GM19438 (cell line): ENCODE measurements around the gene SHB.
A peak's percentile ranks its signal among the peaks of the same experiment; 100 is the strongest.

ENCODE experiments used
- ATAC-seq: cut with Tn5 transposase; IDR thresholded peaks from one replicate; pipeline ENCODE4 v1.9.1; 2021; ENCODE audit warnings: low read depth; ENCODE audit not compliant: unreplicated experiment

The SHB gene

DNA sequence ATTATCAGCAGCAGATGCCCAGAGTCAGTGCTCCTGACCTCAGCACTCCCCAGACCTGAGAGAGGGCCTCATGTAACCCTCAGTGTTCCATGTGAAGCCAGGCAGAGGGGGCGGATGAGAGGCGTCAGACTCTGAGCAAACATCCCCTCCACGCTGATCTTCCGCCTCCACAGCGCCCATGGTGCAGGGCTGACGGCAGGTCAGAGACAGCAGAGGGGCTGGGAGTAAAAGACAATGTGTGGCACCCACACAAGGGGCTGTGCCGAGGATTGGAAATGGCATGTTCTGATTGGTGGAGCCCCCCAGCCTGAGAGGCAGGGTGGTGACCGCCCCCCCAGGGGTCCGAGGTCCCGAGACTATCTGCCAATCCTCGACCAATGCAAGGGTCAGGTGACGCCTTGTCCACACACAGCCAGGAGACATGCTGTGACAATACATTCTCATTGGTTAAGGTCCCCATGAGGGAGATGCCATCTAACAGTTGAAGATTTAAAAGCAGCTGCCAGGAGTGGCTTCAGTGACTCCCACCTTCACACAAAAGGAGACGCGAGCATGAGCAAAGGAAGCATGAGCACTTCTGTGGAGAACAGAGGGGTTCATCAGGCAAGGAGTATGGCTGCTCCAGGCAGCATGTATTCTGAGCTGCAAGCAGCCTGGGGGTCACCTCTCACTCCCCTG lies 145.8 kb downstream of the SHB start:
- ATAC-seq = no peak

DNA sequence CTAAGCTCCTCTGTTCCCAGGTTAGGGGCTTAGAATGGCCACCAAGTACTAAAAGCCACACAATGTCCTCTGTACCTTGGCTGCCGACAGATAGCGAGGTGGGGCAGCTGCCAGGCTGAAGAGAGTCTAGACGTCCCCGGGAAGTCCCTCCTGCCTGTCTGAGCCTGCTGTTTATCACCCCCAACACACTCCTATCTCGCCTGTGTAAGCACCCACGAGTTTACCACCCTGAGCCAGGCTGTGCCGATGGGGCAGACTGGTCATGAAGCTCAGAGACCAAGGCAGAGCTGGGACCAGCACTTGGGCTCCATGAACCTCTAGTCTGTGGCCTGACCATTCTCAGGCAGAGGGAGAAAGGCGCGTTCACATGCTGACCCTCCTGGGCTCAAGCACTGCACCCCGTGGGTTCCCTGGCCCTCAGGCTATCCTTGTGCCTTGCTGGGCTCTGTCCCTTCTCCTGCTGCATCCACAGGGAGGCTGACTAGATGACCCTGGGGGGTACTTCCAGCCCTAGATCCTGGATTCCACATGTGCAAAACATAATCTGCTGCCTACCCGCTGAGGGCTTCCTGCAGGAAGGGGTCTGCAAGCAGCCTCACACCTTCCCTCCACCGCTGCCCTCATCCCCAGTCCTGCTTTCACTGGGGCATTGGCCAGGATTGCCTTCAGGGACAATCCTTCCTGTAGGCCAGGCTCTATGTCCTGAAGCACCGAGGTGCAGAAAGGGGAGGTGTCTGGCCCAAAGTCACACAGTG lies 146.5 kb downstream of the SHB start:
- ATAC-seq = no peak

DNA sequence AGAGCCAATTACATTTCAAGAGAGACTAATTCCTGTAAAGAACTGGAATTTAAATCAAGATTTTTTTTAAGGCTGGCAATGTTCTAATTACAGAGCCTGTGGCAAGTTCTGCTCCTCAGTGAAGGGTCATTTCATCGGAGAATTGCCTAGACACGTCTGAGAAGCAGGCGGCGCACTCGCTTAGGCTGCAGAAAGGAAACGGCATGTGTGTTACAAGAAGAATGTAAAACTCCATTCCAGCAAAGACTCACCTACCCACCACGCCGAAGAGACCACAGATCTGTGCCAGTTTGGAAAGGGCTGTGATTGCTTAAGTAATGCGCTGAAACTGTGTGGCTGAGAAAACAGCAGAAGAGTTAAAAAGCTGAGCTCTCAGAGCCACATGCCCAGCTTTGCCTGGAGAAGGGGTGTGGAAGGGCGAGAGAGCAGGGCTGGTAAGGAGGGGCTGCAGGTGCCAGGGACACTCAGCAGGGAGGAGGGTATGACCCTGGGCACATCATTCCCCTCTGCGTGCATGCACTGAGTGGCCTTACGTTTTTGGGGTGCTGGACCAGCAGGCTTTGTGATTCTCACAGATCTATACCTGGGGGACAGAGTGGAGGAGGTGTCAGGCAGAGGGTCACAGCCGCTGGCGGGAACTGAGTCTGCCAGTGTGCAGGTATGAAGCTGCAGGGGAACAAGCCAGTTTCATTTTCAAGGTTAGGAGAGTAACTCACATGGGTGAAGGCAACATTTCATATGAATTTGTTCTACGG lies 147.3 kb downstream of the SHB start:
- no peak for ATAC-seq

DNA sequence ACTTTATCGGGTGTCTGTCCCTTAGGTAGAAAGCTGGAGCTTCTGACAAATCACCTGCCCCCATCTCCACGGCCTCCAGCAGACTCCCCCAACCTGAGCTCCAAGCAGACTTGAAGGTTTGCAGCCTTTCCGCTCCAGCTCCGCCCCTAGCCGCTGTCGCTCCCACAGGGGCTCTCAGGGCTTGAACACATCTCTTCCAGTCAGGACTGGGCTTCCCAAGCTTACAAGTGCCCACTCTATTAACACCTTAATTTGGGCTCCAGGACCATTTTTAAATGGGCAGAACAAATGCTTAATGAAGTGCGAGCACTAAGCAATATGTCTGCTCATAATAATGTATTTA lies 147.9 kb downstream of the SHB start:
- ATAC-seq = no peak

DNA sequence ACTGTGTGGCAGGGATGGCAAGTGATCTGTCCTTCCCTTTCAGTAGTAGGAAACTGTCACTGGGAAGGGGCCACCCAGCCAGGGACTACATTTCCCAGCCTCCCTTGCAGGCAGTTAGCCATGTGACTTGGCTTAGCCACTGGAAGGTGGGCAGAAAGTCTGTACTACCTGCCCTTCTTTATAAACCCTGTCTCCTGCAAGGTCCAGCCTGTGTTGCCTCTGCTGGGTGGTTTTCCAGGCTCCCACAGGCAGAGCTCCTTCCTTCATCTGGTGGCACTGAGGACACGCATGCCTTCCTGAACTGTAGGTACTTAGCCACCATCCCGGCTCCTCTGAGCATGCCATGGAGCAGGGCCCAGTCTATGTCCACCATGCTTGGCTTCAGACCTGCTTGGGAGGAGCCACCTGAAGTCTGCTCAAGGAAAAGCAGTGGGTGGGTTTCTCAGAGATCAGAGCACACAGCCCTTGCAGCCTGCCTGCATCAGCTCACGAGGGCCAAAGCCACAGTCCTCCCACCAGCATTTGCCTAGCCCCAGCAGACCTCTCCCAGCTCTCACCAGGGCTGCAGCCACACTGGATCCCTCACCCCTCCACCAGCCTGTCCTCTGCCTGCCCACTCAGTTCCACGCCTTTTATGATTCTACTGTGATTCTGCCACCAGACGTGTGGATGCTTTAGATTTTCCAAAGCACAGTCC lies 148.4 kb downstream of the SHB start:
- ATAC-seq = peak; percentile 64

DNA sequence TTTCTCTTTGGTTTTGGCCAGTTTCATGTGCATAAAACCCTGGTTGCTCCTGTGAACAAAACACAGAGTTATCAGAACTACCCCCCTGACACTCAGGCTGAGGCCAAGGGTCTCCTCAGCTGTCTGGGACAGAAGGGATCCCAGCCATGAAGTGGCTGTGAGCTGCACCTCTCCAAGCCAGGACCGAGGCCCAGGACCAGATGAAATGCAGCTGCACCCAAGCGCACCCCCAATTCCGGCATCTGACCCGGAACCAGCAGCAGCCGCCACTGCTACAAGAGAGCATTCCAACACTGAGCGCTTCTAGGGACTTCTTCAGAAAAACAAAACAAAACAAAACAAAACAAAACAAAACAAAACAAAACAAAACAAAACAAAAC lies 149.1 kb downstream of the SHB start:
- no peak for ATAC-seq

DNA sequence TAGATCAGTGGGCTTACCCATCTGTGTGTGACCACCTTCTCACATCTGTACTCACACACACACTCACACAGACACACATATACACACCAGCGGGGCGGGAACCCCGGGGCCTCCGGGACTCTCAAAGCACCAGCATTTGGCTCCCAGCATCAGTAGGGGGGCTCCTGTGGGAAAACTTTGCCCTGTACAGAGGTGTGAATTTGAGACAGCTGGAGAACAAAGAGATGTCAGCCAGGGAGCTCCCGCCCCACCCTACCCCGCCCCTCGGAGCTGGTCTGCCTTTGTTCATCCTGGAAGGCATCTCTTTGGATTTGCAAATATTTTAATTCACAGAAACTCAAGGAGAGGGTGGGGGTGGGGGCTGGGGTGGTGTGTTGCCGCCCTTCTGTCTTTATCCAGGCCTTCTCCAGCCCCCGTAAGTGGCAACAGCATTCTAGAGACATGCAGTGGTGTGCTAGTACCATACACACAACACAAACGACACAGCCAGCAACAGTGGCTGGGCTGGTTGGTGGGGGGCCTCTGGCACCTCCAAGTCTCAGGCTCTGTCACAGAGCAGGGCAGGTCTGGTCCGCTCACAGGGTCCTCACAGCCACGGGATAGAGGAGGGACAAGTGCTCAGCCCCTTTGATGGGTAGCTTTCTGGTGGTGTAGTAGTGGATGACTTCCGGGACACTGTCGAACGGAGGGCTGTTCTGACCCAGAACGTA lies 149.6 kb downstream of the SHB start:
- ATAC-seq = no peak

DNA sequence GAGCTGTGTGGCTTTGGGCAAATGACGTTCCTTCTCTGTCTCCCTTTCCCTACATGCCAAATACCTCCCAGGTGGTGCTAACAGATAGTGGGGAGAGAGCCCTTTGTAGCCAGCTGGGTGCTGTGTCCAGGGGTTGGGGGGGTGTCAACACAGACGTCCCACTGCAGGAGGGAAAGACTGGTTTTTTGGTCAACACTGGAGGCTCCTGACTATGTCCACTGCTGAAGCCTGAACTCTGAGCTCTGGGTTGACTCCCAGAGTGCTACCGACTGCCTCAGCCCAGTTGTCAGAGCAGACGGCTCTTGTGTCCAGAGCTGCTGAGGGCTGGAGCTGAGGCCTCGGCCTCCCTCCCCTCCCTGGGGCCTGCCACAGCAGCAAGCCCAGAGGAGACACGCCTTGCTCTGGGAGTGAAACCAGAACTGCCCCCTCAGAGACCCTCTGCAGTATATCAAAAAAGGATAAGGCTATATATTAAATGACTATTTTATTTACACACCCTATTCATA lies 150.3 kb downstream of the SHB start:
- ATAC-seq = no peak

DNA sequence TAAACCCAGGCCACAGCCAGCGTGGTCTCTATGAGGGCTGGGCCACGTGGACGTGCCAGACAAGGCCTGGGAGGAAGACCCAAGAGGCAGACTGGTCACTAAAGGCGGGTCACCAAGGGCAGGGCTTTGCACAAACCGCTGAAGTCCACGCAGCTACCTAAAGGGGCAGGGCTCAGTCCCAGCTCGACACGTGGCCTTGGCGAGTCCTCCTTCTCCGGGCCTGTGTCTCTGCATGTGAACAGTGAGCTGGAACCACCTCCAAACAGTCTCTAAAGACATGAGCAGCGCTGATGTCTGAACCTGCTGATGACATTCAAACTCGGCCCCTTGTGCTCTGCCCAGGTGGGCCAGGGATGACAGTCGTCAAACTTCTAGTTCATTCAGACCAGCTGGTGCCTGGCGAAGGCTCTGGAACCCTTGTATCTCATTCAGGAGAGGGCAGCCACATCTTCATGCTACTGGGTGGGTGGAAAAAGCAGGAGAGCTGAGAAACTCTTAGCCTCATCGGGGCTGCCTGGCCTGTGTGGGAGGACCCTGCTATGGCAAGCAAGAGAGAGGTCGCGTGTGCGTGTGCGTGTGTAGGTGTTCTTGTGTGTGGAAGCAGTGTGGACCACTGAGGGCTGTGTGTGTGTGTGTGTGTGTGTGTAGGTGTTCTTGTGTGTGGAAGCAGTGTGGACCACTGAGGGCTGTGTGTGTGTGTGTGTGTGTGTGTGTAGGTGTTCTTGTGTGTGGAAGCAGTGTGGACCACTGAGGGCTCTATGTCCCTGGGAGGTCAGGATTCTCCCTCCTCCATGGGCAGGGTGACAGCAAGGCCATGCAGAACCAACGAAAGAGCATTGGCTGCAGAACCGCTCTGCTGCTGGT lies 151.0 kb downstream of the SHB start:
- no peak for ATAC-seq

DNA sequence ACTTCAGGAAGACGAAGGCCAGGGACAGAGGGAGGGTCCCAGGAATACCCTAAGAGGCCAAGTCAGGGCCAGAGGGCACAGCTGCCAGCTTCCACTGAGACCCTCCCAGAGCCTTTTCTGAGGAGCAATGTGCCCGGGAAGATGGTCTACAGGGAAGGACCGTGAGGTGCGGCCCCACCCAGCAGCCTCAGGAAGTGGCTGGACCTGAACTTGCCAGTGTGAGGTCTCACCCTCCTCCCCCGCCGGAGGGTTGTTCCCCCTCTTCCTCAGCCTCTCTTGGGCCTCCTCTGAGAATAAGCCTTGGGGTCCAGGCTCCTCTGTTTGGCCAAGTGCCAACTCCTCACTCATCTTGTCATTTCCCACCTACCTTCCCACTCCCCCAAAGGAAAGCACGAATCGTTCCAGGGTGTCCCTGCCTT lies 151.7 kb downstream of the SHB start:
- no peak for ATAC-seq

DNA sequence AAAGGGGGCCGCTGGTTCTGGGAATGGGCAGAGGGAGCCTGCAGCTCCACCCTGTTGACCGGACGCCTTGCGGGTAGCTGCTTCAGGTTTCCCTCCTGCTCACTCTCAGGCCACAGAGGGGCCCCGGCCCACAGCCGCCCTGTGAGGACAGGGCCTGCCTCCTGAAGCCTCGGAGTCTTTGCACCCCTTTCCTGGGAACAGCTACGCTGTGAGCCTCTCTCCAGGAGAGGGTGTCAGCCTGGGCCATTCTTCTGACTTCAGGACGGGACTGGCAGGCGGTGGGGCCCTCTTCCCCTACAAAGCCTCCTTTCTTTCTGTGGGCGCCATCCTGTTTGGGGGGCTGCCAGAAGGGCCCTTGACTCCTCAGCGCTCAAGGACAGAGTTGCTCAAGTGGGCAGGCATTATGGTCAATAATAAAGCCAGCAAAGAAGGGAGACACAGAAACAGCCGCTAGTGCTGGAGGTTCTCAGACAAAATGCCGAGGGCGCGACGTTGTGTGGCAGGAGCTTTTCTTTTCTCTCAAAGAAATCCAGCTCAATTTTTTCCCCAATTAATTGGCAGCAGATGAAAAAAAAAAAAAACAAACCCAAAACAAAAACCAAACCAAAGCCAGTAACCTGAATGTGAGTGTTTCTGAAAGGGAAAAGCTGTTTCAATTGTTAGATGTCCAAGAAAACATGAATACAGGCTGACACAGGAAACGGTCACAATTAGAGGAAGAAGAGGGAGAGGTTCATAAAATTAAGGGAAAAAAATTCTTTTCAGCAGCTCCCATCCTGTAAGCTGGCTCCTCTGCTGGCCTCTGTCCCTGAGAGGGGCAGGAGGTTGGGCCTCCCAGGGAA lies 152.3 kb downstream of the SHB start:
- ATAC-seq = no peak

DNA sequence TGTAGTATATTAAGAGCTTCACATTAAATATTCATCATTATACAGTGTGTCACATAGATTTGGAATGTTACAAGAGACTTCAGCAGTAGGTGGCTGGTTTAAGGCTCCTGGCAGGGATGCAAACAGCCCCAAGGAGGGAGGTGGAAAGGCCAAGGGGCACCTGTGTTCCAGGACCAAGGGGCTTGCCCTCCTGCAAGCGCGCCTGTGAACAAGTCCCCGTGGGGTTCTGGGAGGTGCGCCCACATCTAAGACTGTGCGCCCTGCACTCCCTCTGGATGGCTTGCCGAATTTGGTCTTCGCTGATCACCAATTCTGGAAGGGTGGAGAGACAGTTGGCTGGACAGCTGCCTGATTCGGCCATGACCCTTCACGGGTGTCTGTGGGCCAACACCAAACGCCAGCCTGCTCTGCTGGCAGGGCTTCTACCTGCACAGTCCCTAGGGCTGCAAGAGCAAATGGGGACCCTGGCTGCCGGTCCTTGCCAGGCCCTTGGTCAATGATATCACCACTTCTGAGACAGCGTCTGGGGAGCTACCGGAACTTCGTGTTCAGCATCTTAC lies 153.0 kb downstream of the SHB start:
- ATAC-seq = no peak

DNA sequence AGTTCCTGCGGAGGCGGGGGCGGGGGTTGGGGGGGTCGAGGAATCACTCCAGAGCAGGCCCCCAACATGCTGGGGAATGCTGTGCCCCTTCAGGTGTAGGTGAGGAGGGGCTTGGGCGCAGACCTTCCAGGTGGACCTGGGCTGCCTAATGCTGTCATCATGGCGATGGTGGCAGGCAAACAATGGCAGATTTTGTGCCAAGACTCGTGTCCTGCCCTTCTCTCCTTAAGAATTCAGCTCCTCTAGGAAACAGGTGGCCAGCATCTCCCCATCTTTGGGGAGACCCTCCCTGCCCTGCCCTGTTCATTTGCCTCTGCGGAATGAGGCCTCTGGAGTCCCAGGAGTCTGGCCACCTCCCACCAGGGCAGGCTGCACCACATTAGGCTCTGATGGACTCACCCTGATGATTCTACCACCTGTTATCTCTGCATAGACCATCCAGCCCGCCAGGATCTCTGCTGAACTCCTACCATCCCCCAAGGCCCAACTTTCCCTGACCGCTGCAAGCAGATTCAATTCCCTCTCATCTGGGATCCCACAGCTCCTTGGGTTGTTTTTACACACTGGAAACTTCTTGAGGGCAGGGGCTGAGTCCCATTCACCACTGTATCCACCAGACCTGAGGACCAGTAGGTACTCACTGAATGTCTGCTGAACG lies 154.2 kb downstream of the SHB start:
- ATAC-seq = no peak

DNA sequence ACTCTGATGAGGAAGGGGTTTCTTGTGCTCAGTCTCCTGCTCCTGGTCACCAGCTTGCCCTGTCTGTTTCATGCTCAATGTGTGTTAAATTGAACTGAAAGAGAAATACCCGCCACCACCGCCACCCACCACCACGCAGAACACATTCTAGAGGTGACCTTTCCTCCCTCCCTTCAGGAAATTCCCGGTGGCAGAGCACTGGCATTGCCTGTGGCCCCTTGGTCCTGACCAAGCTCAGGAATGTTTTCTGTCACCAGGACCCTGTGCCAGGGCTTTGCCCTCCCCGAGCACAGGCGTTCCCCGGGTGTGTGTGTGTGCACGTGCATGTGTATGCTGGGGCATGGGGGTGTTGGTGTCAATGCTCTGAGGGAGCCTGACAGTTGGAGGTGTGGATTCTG lies 154.9 kb downstream of the SHB start:
- ATAC-seq = no peak

DNA sequence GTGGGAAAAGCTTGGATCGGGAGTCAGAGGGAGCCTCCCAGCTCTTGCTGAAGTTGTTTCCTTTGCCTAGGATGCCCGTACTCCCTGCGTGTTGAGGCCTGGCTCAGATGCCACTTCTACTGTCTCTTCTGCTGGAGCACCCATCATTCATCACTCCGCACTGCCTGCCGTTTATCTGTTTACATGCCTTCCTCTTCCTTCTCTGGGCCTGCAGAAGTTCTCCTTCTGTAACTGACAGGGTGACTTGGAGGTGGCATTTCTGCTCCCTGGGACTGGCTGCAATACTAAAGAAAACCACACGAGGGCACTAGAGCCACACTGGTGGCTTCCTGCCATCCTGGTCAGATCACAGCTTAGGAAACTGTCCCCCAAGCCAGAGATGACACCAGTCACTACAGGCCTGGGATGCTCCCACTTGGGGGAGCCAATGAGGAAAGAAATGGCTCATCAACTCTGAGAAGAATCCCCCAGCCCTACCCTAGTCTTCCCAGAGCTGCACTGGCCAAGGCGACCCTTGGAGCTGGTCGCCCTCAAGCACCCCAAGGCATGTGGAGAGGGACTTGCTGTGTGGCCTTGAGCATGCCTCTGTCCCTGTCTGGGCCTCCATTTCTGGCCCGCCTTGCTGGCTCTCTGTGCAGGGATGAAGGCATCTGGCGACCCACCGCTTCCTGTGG lies 155.4 kb downstream of the SHB start:
- peak; percentile 76 for ATAC-seq

DNA sequence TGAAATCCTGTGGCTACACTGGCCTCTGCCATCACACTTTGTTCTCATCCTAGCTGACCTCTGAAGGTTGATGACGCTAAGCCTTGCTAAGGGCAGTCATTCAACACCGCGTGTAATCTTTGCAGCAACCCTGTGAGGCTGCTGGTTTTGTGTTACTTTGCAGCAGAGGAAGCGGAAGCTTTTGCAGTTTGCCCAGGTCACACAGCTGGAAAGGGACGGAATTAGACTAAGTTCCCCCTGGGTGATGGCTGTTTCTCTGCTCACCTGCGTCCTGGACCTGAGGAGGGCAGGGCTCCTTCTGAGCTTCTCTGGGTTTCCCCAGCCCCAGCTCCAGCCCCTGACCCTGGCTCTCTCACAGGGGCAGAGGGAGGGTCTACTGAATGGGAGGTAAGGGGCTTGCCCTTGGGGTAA lies 157.8 kb downstream of the SHB start:
- ATAC-seq = no peak

DNA sequence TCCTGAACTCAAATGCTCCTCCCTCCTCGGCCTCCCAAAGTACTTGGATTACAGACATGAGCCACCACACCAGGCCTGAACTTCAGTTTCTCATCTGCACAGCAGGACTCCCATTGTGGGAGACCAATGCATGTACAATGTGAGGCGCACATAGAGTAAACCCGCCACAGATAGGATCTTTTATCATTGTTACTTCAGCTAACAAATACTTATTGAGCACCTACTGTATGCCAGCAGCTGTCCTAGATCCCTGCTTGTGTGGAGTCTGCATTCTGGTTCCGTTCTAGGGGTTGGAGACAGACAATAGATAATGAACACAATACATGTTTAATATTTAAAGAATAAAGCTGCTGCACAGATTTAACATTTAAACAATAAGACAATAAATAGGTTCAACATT lies 158.8 kb downstream of the SHB start:
- ATAC-seq = no peak
